ENCODE measurements around the gene POP5.

POP5 gene

GRCh38 chr12:120583478-120584030 lies 2.4 kb upstream of the POP5 start:
- TF ChIP-seq ZNF8 (CRISPR knock-in tag; IDR thresholded peaks at IDR 0.05) = no peak
- no peak for TF ChIP-seq TSHZ2 (CRISPR knock-in tag; IDR thresholded peaks at IDR 0.05)
- no peak for TF ChIP-seq CSRNP3 (CRISPR knock-in tag; IDR thresholded peaks at IDR 0.05)
- TF ChIP-seq RARB (CRISPR knock-in tag; IDR thresholded peaks at IDR 0.05) = no peak
- no peak for TF ChIP-seq TCF4 (CRISPR knock-in tag; IDR thresholded peaks at IDR 0.05; ENCODE audit: borderline replicate concordance)
- no peak for TF ChIP-seq SNAI2 (CRISPR knock-in tag; IDR thresholded peaks at IDR 0.05)
- TF ChIP-seq CSDC2 (CRISPR knock-in tag; IDR thresholded peaks at IDR 0.05) = no peak
- TF ChIP-seq GLIS3 (CRISPR knock-in tag; IDR thresholded peaks at IDR 0.05) = no peak
- TF ChIP-seq ZFP3 (CRISPR knock-in tag; IDR thresholded peaks at IDR 0.05) = no peak
- no peak for TF ChIP-seq PPARA (CRISPR knock-in tag; IDR thresholded peaks at IDR 0.05; ENCODE audit: borderline replicate concordance)
- TF ChIP-seq BACH2 (CRISPR knock-in tag; IDR thresholded peaks at IDR 0.05; ENCODE audit: borderline replicate concordance) = no peak
- TF ChIP-seq ESRRG (CRISPR knock-in tag; IDR thresholded peaks at IDR 0.05) = no peak
- TF ChIP-seq PATZ1 (CRISPR knock-in tag; IDR thresholded peaks at IDR 0.05; ENCODE audit: borderline replicate concordance) = no peak
- ATAC-seq = peak; percentile 21

GRCh38 chr12:120581998-120582397 lies 796 bp upstream of the POP5 start:
- no peak for ATAC-seq
- TF ChIP-seq ZFP30 (CRISPR knock-in tag; IDR thresholded peaks at IDR 0.05) = no peak
- TF ChIP-seq ESRRG (CRISPR knock-in tag; IDR thresholded peaks at IDR 0.05) = no peak
- no peak for TF ChIP-seq ZFP3 (CRISPR knock-in tag; IDR thresholded peaks at IDR 0.05)
- no peak for TF ChIP-seq SNAI2 (CRISPR knock-in tag; IDR thresholded peaks at IDR 0.05)
- TF ChIP-seq TCF4 (CRISPR knock-in tag; IDR thresholded peaks at IDR 0.05; ENCODE audit: borderline replicate concordance) = no peak
- no peak for TF ChIP-seq ZC3H10 (CRISPR knock-in tag; IDR thresholded peaks at IDR 0.05)
- TF ChIP-seq ARNTL (CRISPR knock-in tag; IDR thresholded peaks at IDR 0.05; ENCODE audit: borderline replicate concordance, low read depth) = no peak
- TF ChIP-seq ZNF70 (CRISPR knock-in tag; IDR thresholded peaks at IDR 0.05) = no peak
- TF ChIP-seq ISL1 (CRISPR knock-in tag; IDR thresholded peaks at IDR 0.05) = no peak

GRCh38 chr12:120579179-120579578 lies 2.0 kb downstream of the POP5 start:
- TF ChIP-seq ESRRG (CRISPR knock-in tag; IDR thresholded peaks at IDR 0.05) = no peak
- TF ChIP-seq ZNF8 (CRISPR knock-in tag; IDR thresholded peaks at IDR 0.05) = no peak
- ATAC-seq = no peak

GRCh38 chr12:120574106-120574505 lies 7.1 kb downstream of the POP5 start:
- ATAC-seq = no peak
- TF ChIP-seq ZNF8 (CRISPR knock-in tag; IDR thresholded peaks at IDR 0.05) = no peak
- TF ChIP-seq ZFP3 (CRISPR knock-in tag; IDR thresholded peaks at IDR 0.05) = no peak

- ATAC-seq = no peak
- TF ChIP-seq ZNF565 (CRISPR knock-in tag; conservative IDR thresholded peaks at IDR 0.05; ENCODE audit: low read depth) (no peak), ARNTL (CRISPR knock-in tag; IDR thresholded peaks at IDR 0.05; ENCODE audit: borderline replicate concordance, low read depth) (no peak), GLIS3 (CRISPR knock-in tag; IDR thresholded peaks at IDR 0.05) (no peak), ZFP3 (CRISPR knock-in tag; IDR thresholded peaks at IDR 0.05) (no peak), RARB (CRISPR knock-in tag; IDR thresholded peaks at IDR 0.05) (no peak), ZNF70 (CRISPR knock-in tag; IDR thresholded peaks at IDR 0.05) (no peak), ZFP30 (CRISPR knock-in tag; IDR thresholded peaks at IDR 0.05) (no peak), ESRRG (CRISPR knock-in tag; IDR thresholded peaks at IDR 0.05) (no peak), POU6F1 (CRISPR knock-in tag; IDR thresholded peaks at IDR 0.05; ENCODE audit: borderline replicate concordance, low read depth) (no peak), CSRNP3 (CRISPR knock-in tag; IDR thresholded peaks at IDR 0.05) (no peak), PATZ1 (CRISPR knock-in tag; IDR thresholded peaks at IDR 0.05; ENCODE audit: borderline replicate concordance) (no peak)
Observed at GRCh38 chr12:120573560-120573959, 7.6 kb downstream of the POP5 start.
